ENCODE data around the gene CNTD1.

CNTD1 gene

DNA sequence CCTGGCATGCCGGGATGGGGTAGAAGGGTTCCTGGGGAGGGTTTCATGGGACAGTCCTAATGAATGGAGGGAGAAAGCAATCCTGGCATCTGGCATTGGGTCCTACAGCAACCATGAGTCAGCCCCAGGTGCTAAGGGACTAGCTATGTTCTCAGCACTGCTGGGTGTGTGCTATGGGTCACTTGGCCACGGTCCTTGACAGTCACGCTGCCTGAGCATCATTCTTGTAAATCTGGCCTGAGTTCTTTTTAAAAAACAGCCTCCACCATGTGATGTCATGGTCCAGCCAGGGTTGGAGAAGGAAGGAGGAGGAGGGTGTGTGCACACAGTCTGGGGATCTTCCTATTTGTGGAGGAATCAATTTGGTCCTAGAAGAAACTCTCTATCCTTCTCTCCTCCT, 43.9 kb upstream of the CNTD1 start:
- H2BK12ac ChIP-seq (ENCODE audit: low read length): no peak overlapping the region
- no peak overlapping the region for H3K14ac ChIP-seq (ENCODE audit: low read length)
- peak overlapping the region; percentile 27 for H3K9ac ChIP-seq (ENCODE audit: low read length)
- no peaks in the 10 kb centered on the region for H3K79me2 ChIP-seq (ENCODE audit: control insufficient read depth, insufficient read depth, low read length, poor library complexity)
- H2BK5ac ChIP-seq (ENCODE audit: low read depth, low read length, poor library complexity): no peak overlapping the region
- H3K9me3 ChIP-seq (ENCODE audit: insufficient read depth, low read depth, low read length): no peaks in the 10 kb centered on the region
- peaks cover 2% of the 10 kb centered on the region for H3K27me3 ChIP-seq (ENCODE audit: insufficient read depth, low read length)
- no peak overlapping the region for H3K4me2 ChIP-seq (ENCODE audit: low read length)
- DNase-seq: no peak
- H4K91ac ChIP-seq (ENCODE audit: low read depth, low read length): no peak overlapping the region
- H3K23ac ChIP-seq (ENCODE audit: low read length): no peak overlapping the region
- H4K12ac ChIP-seq (ENCODE audit: low read depth, low read length): no peak overlapping the region
- no peak overlapping the region for H4K8ac ChIP-seq (ENCODE audit: low read depth, low read length)
- no peak overlapping the region for H3K4me3 ChIP-seq (ENCODE audit: low read depth, low read length)
- no peak overlapping the region for H2AFZ ChIP-seq (ENCODE audit: insufficient read depth, low read length, poor library complexity)
- peaks cover 2% of the 10 kb centered on the region in 2 experiments for H3K4me1 ChIP-seq (ENCODE audit: control insufficient read depth in 1 of 2, insufficient read depth in 2 of 2, low read length in 2 of 2)
- H2BK120ac ChIP-seq (ENCODE audit: insufficient read depth, low read length, poor library complexity): no peak overlapping the region
- no peak overlapping the region for H3K27ac ChIP-seq (ENCODE audit: low read depth, low read length)
- H2AK5ac ChIP-seq (ENCODE audit: low read length): no peak overlapping the region
- no peak overlapping the region for H3K18ac ChIP-seq (ENCODE audit: low read length)
- no peak overlapping the region for H3K4ac ChIP-seq (ENCODE audit: low read depth, low read length)
- no peaks in the 10 kb centered on the region for H3K79me1 ChIP-seq (ENCODE audit: low read length)
- WGBS (ENCODE audit: extremely low coverage, insufficient coverage, insufficient read length): no CpG with 5 or more reads among the region's 3 CpGs
- no peaks in the 10 kb centered on the region for H3K36me3 ChIP-seq (ENCODE audit: control insufficient read depth in 1 of 2, insufficient read depth in 2 of 2, low read length in 2 of 2)

- no peak overlapping the region for H4K91ac ChIP-seq (ENCODE audit: low read depth, low read length)
- no peak overlapping the region for H2BK12ac ChIP-seq (ENCODE audit: low read length)
- H3K27ac ChIP-seq (ENCODE audit: low read depth, low read length): no peak overlapping the region
- WGBS (ENCODE audit: extremely low coverage, insufficient coverage, insufficient read length): no CpG with 5 or more reads among the region's 11 CpGs
- H4K8ac ChIP-seq (ENCODE audit: low read depth, low read length): no peak overlapping the region
- H2BK120ac ChIP-seq (ENCODE audit: insufficient read depth, low read length, poor library complexity): no peak overlapping the region
- no peak overlapping the region for H3K18ac ChIP-seq (ENCODE audit: low read length)
- no peak overlapping the region for H3K4me3 ChIP-seq (ENCODE audit: low read depth, low read length)
- H3K79me1 ChIP-seq (ENCODE audit: low read length): no peaks in the 10 kb centered on the region
- peaks cover 4% of the 10 kb centered on the region for H3K9me3 ChIP-seq (ENCODE audit: insufficient read depth, low read depth, low read length)
- H3K4me1 ChIP-seq (ENCODE audit: control insufficient read depth in 1 of 2, insufficient read depth in 2 of 2, low read length in 2 of 2): peaks cover 11% of the 10 kb centered on the region in 2 experiments
- no peak overlapping the region for H4K12ac ChIP-seq (ENCODE audit: low read depth, low read length)
- H3K27me3 ChIP-seq (ENCODE audit: insufficient read depth, low read length): peaks cover 29% of the 10 kb centered on the region
- no peak overlapping the region for H3K9ac ChIP-seq (ENCODE audit: low read length)
- no peak overlapping the region for H2AK5ac ChIP-seq (ENCODE audit: low read length)
- H2BK5ac ChIP-seq (ENCODE audit: low read depth, low read length, poor library complexity): no peak overlapping the region
- H3K14ac ChIP-seq (ENCODE audit: low read length): no peak overlapping the region
- H3K36me3 ChIP-seq (ENCODE audit: control insufficient read depth in 1 of 2, insufficient read depth in 2 of 2, low read length in 2 of 2): no peaks in the 10 kb centered on the region
- no peaks in the 10 kb centered on the region for H3K79me2 ChIP-seq (ENCODE audit: control insufficient read depth, insufficient read depth, low read length, poor library complexity)
- H2AFZ ChIP-seq (ENCODE audit: insufficient read depth, low read length, poor library complexity): no peak overlapping the region
- no peak overlapping the region for H3K4ac ChIP-seq (ENCODE audit: low read depth, low read length)
- no peak overlapping the region for H3K23ac ChIP-seq (ENCODE audit: low read length)
- no peak overlapping the region for H3K4me2 ChIP-seq (ENCODE audit: low read length)
- DNase-seq: peak in 1 of 2 donors; percentile 22
Measured at GRCh38 chr17:42759982-42760651, 38.5 kb upstream of the CNTD1 start.

DNA sequence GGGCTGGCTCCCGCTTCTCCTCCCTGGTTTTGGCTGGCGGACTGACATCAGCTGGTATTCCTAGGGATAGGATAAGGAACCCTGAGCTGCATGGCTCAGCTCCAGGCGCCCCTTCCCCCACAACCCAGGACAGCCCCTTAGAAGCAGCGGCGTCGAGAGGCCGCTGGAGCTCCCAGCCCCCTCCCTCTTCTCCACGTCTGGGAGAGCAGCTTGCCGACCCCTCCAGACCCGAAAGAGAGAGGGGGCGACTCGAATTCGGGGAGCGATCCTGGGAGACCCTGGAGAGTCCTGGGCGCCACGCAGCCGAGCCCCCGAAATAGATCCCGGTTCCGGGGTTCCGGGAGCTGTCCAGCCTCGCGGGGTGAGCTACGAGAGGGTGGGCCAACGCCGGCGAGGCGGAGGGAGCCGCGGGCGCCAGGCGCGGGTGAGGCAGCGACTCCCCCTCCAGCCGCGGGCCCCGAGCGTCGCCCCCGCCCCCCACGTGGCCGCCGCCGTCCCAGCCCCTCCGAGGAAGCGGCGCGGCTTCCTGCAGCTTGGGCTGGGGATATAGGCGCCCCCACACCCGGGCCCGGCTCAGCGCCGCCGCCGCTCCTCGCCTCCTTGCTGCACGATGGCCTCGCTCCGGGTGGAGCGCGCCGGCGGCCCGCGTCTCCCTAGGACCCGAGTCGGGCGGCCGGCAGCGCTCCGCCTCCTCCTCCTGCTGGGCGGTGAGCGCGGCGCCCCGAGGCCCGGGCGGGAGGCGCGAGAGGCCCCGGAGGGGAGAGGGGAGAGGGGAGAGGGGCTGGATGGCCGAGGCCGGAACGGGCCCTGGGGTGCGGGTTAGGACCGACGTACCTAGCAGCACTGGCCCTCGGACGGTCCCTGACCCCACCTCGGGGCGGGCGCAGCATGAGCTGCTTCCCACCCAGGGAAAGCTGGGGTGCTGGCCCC, 37.7 kb upstream of the CNTD1 start, which contains the start of gene RAMP2:
Gene RAMP2 (plus strand): TSS at position 576 of the 930 bp plus-strand sequence. CDS start 35 bp downstream, at position 611.
- H2BK5ac ChIP-seq (ENCODE audit: low read depth, low read length, poor library complexity): no peak within 1 kb of the TSS
- H3K9ac ChIP-seq (ENCODE audit: low read length): no peak within 1 kb of the TSS
- peak within 1 kb of the TSS; percentile 27 for H4K8ac ChIP-seq (ENCODE audit: low read depth, low read length)
- H3K14ac ChIP-seq (ENCODE audit: low read length): peak within 1 kb of the TSS; percentile 32
- H3K79me1 ChIP-seq (ENCODE audit: low read length): no peaks in the 10 kb centered on the region
- peak within 1 kb of the TSS; percentile 55 for H3K4me3 ChIP-seq (ENCODE audit: low read depth, low read length)
- H3K23ac ChIP-seq (ENCODE audit: low read length): no peak within 1 kb of the TSS
- no peak within 1 kb of the TSS for H3K27ac ChIP-seq (ENCODE audit: low read depth, low read length)
- peaks cover 4% of the 10 kb centered on the region for H3K9me3 ChIP-seq (ENCODE audit: insufficient read depth, low read depth, low read length)
- H3K18ac ChIP-seq (ENCODE audit: low read length): no peak within 1 kb of the TSS
- H2AK5ac ChIP-seq (ENCODE audit: low read length): no peak within 1 kb of the TSS
- peak within 1 kb of the TSS; percentile 46 for H2AFZ ChIP-seq (ENCODE audit: insufficient read depth, low read length, poor library complexity)
- H2BK12ac ChIP-seq (ENCODE audit: low read length): no peak within 1 kb of the TSS
- no CpG with 5 or more reads among the region's 92 CpGs for WGBS (ENCODE audit: extremely low coverage, insufficient coverage, insufficient read length)
- H3K27me3 ChIP-seq (ENCODE audit: insufficient read depth, low read length): peaks cover 29% of the 10 kb centered on the region
- DNase-seq: peak in 1 of 2 donors; percentile 47
- peaks cover 11% of the 10 kb centered on the region in 2 experiments for H3K4me1 ChIP-seq (ENCODE audit: control insufficient read depth in 1 of 2, insufficient read depth in 2 of 2, low read length in 2 of 2)
- H4K91ac ChIP-seq (ENCODE audit: low read depth, low read length): no peak within 1 kb of the TSS
- H3K4ac ChIP-seq (ENCODE audit: low read depth, low read length): no peak within 1 kb of the TSS
- no peak within 1 kb of the TSS for H2BK120ac ChIP-seq (ENCODE audit: insufficient read depth, low read length, poor library complexity)
- no peak within 1 kb of the TSS for H4K12ac ChIP-seq (ENCODE audit: low read depth, low read length)
- no peaks in the 10 kb centered on the region for H3K36me3 ChIP-seq (ENCODE audit: control insufficient read depth in 1 of 2, insufficient read depth in 2 of 2, low read length in 2 of 2)
- peak within 1 kb of the TSS; percentile 73 for H3K4me2 ChIP-seq (ENCODE audit: low read length)
- H3K79me2 ChIP-seq (ENCODE audit: control insufficient read depth, insufficient read depth, low read length, poor library complexity): no peaks in the 10 kb centered on the region

GRCh38 chr17:42761638-42762037, 37.0 kb upstream of the CNTD1 start:
- Histone ChIP-seq H3K4me1 (ENCODE audit: control insufficient read depth in 1 of 2, insufficient read depth in 2 of 2, low read length in 2 of 2) (peaks cover 10 to 11% of the 10 kb centered on the region in 2 experiments), H3K79me2 (ENCODE audit: control insufficient read depth, insufficient read depth, low read length, poor library complexity) (no peaks in the 10 kb centered on the region), H3K23ac (ENCODE audit: low read length) (no peak overlapping the region), H3K4ac (ENCODE audit: low read depth, low read length) (no peak overlapping the region), H3K14ac (ENCODE audit: low read length) (no peak overlapping the region), H2BK12ac (ENCODE audit: low read length) (no peak overlapping the region), H3K4me2 (ENCODE audit: low read length) (peak overlapping the region; percentile 73), H3K9me3 (ENCODE audit: insufficient read depth, low read depth, low read length) (peaks cover 4% of the 10 kb centered on the region), H2BK5ac (ENCODE audit: low read depth, low read length, poor library complexity) (no peak overlapping the region), H3K27ac (ENCODE audit: low read depth, low read length) (no peak overlapping the region), H3K27me3 (ENCODE audit: insufficient read depth, low read length) (peaks cover 29% of the 10 kb centered on the region), H4K12ac (ENCODE audit: low read depth, low read length) (no peak overlapping the region), H4K8ac (ENCODE audit: low read depth, low read length) (no peak overlapping the region), H2BK120ac (ENCODE audit: insufficient read depth, low read length, poor library complexity) (no peak overlapping the region), H3K79me1 (ENCODE audit: low read length) (no peaks in the 10 kb centered on the region), H3K18ac (ENCODE audit: low read length) (no peak overlapping the region), H2AFZ (ENCODE audit: insufficient read depth, low read length, poor library complexity) (no peak overlapping the region), H2AK5ac (ENCODE audit: low read length) (no peak overlapping the region), H3K4me3 (ENCODE audit: low read depth, low read length) (no peak overlapping the region), H4K91ac (ENCODE audit: low read depth, low read length) (no peak overlapping the region), H3K36me3 (ENCODE audit: control insufficient read depth in 1 of 2, insufficient read depth in 2 of 2, low read length in 2 of 2) (no peaks in the 10 kb centered on the region), H3K9ac (ENCODE audit: low read length) (no peak overlapping the region)
- no peak for DNase-seq
- no CpG with 5 or more reads among the region's 12 CpGs for WGBS (ENCODE audit: extremely low coverage, insufficient coverage, insufficient read length)

All from trophoblast cell (in vitro differentiated cells and primary cell).